Fibroblast of lung (primary cell): Measurements from ENCODE around the gene MPRIP.

ENCODE experiments used
- EZH2 ChIP-seq: IDR thresholded peaks from 2 replicates; pipeline ENCODE4 v1.5.1; 2012; ENCODE audit warnings: low read length, control low read depth, mild to moderate bottlenecking; ENCODE audit errors: missing control alignments
- TF ChIP-seq, protein P1 (sequence below), 2 donors: IDR thresholded peaks in 1 of 2; conservative IDR thresholded peaks in 1 of 2; 1 replicate in 1 of 2; 2 replicates in 1 of 2; pipeline ENCODE4 v1.5.1; 2011 to 2012; ENCODE audit warnings: low read length in 2 of 2, control low read depth in 1 of 2, inconsistent platforms in 1 of 2, low read depth in 1 of 2, mild to moderate bottlenecking in 1 of 2

DNA sequence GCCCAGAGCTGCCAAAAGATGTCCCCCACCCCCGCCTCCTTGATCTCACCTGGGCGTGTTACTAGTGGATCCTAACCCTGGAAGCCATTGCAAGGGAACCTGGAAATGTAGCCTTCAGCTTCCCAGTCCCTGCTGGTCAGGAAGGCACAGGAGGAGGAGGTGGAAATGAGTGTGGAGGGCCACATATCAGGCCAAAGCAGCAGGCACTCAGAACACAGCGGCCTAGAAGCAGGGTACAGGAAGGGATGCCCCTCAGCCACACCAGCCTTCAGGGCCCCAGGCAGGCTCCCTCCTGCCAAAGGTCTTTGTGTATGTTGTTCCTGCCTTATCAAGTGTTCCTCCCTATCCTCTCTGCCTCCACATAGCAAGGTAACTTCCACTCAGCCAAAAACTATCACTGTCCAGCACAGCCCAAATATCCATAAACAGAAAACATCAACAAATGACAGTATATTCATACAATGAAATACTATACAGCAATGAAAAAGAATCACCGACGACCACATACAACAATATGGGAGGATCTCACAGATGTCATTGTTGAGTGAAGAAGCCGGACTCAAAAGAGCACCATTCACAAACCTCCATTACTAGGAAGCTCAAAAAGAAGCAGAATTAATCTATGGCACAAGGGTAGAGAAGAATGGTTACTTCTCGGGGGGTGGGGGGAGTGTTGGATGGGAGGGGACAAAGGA lies 42.2 kb upstream of the MPRIP start:
- TF ChIP-seq, protein P1, sequence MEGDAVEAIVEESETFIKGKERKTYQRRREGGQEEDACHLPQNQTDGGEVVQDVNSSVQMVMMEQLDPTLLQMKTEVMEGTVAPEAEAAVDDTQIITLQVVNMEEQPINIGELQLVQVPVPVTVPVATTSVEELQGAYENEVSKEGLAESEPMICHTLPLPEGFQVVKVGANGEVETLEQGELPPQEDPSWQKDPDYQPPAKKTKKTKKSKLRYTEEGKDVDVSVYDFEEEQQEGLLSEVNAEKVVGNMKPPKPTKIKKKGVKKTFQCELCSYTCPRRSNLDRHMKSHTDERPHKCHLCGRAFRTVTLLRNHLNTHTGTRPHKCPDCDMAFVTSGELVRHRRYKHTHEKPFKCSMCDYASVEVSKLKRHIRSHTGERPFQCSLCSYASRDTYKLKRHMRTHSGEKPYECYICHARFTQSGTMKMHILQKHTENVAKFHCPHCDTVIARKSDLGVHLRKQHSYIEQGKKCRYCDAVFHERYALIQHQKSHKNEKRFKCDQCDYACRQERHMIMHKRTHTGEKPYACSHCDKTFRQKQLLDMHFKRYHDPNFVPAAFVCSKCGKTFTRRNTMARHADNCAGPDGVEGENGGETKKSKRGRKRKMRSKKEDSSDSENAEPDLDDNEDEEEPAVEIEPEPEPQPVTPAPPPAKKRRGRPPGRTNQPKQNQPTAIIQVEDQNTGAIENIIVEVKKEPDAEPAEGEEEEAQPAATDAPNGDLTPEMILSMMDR (conservative IDR thresholded peaks at IDR 0.05 in 1 of 2, IDR thresholded peaks at IDR 0.05 in 1 of 2; ENCODE audit: low read depth in 1 of 2, low read length in 2 of 2), result no peak
- no peak for TF ChIP-seq EZH2
